Duodenal mucosa (tissue), 2 donors: ENCODE measurements around the gene C1orf159.

Source experiments
- H3K27ac ChIP-seq: one replicate; pipeline ENCODE4 v1.7.0; 2013; ENCODE audit warnings: low read depth, low read length
- H3K27me3 ChIP-seq, 2 donors: one replicate each; pipeline ENCODE4 v1.7.0; 2013; ENCODE audit warnings: low read length in 2 of 2, control low read depth in 1 of 2; ENCODE audit not compliant: insufficient read depth in 2 of 2, control insufficient read depth in 1 of 2
- H3K36me3 ChIP-seq, 2 donors: one replicate each; pipeline ENCODE4 v1.7.0; 2013; ENCODE audit warnings: low read length in 2 of 2, control low read depth in 1 of 2; ENCODE audit not compliant: insufficient read depth in 2 of 2, control insufficient read depth in 1 of 2
- H3K4me1 ChIP-seq, 2 donors: one replicate each; pipeline ENCODE4 v1.7.0; 2013; ENCODE audit warnings: low read length in 2 of 2, control low read depth in 1 of 2; ENCODE audit not compliant: insufficient read depth in 2 of 2, control insufficient read depth in 1 of 2
- H3K4me3 ChIP-seq, 2 donors: one replicate each; pipeline ENCODE4 v1.7.0; 2013; ENCODE audit warnings: low read length in 2 of 2, low read depth in 1 of 2
- H3K9ac ChIP-seq, 2 donors: one replicate each; pipeline ENCODE4 v1.7.0; 2013; ENCODE audit warnings: low read length in 2 of 2, low read depth in 1 of 2
- H3K9me3 ChIP-seq, 2 donors: one replicate each; pipeline ENCODE4 v1.7.0; 2013; ENCODE audit warnings: low read length in 2 of 2, control low read depth in 1 of 2; ENCODE audit not compliant: control insufficient read depth in 1 of 2

C1orf159 gene

DNA sequence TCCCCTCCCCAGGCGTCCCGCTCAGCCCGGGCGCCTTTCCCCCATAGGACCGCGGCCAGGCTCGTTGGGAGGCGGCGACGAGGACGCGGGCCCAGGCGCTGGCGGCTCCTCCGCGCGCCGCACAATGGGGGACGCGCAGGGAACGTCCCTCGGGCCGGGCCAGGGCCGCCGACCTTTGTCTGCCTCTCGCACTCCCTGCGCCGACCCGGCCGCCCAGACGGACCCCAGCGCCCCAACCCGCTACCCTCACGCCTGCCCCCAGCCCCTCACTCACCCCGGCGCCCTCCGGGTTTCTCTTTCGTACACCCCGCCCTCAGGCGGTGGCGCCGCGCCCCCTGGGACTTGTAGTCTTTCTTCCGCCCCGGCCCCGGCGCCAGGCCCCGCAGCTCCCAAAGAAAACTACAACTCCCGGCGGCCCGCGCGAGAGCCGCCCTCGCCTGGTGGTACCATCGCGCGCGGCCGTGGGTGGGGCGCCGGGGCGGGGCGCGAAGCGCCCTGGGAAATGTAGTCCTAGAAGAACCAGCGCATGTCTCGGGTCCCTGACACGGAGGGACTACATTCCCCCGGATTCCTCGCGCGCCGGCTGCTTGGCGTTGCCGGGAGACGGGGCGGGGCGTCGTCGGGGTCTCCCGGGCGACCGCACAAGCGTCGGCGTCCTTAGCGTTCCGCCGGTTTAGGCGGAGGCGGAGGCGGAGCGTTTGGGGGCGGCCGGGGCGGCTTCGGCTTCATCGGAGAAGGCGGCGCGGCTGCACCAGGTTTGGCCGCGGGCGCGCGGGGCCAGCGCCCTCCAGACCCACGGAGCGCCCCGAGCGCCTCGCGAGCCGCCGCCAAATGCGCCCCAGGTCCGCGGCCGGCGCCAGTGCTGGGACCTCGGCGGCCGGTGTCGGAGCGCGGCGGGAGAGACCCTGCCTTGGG is at the start of gene C1orf159:
Gene C1orf159, minus strand, starts transcription at position 304 of the 915 bp plus-strand sequence. CDS start 24,546 bp downstream, outside the sequence.
- H3K27me3 ChIP-seq, result peaks cover 5 to 11% of the 10 kb centered on the region in 2 donors
- peaks cover 6 to 7% of the 10 kb centered on the region in 2 donors for H3K9me3 ChIP-seq
- H3K4me3 ChIP-seq, result peak within 1 kb of the TSS; percentile 65 to 73
- peaks cover 0 to 7% of the 10 kb centered on the region in 2 donors for H3K36me3 ChIP-seq
- peak within 1 kb of the TSS; percentile 25 to 43 for H3K9ac ChIP-seq
- H3K27ac ChIP-seq, result no peak within 1 kb of the TSS
- peaks cover 0 to 7% of the 10 kb centered on the region in 2 donors for H3K4me1 ChIP-seq

DNA sequence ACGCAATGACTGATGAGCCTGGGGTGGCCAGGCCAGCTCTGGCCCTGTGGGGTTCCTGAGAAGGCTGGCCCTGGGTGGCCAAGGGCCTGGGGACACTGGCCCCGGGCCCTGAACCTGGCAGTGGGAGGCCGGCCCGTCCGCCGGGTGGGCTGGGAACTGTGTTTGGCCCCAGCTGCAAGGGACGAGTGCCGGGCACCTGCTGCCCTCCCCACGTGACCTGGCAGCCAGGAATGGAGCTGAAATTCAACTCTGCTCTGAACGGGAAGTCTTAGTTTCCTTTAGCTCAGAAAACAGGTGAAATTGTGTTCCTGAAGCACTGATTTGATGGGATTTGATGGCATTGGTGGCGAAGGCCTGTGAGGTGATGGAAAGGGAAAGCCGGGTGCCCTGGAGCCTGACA is 49.6 kb upstream of the C1orf159 start:
- H3K27me3 ChIP-seq, result no peaks in the 10 kb centered on the region
- peak overlapping the region; percentile 93 to 95 for H3K9ac ChIP-seq
- peak overlapping the region; percentile 77 to 85 for H3K4me3 ChIP-seq
- peaks cover 4% of the 10 kb centered on the region in 2 donors for H3K36me3 ChIP-seq
- H3K9me3 ChIP-seq, result no peaks in the 10 kb centered on the region
- H3K4me1 ChIP-seq, result peaks cover 3 to 10% of the 10 kb centered on the region in 2 donors
- peak overlapping the region; percentile 22 for H3K27ac ChIP-seq

DNA sequence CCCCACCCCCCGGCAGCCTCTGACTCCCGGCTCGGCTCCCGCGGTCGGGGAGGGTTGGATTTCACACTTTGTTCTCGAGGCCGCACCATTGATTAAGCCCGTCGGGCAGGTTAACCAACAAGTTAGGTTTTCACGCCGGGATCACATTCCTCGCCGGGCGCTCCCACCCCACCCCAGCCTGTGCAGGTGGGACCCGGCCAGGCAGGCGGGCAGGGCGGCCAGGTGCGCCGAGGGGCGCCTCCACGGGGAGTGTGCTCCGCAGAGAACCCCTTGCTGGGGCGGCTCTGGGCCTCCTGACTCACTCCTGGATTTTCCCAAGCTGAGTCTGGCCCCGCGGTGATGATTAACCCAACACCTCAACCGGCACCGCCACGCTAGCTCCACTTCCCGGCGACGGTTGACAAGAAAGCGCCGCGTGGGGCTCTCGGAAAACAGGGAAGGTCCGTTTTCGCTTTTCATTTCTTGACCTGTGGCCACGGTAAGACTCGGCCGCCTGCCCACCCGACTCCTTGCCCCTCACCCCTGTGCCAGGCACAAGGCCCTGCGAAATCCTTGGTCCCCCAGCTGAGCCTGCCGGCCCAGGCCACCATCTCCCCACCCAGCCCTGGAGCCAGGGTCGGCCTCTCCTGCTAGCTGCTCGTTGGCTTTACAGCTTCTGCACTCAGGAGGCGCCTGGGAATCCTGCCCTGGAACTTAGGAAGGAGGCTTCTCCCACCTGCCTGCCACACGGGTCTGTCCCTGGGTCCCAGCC is 49.0 kb upstream of the C1orf159 start:
- peak overlapping the region; percentile 93 to 95 for H3K9ac ChIP-seq
- H3K27ac ChIP-seq, result peak overlapping the region; percentile 92
- peaks cover 4% of the 10 kb centered on the region in 2 donors for H3K36me3 ChIP-seq
- H3K4me3 ChIP-seq, result peak overlapping the region; percentile 77 to 85
- H3K9me3 ChIP-seq, result no peaks in the 10 kb centered on the region
- no peaks in the 10 kb centered on the region for H3K27me3 ChIP-seq
- H3K4me1 ChIP-seq, result peaks cover 8 to 14% of the 10 kb centered on the region in 2 donors

DNA sequence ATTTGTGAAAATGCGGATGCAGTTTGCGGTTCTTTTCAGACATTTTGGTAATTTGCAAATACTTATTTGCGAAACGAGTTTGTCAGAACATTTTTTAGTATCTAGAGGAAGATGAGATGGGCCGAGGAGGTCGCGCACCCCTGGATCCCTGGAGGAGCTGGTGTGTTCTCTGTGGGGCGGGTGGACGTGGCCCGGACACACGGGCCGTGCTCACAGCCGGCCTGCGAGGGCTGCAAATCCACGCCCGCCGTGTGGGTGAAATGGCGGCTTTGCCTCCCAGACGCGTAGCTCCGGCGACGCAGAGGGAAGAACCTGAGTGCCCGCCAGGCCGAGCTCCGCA is 48.4 kb upstream of the C1orf159 start:
- Histone ChIP-seq H3K9me3 (no peaks in the 10 kb centered on the region), H3K9ac (peak overlapping the region; percentile 93 to 95), H3K4me1 (peaks cover 13 to 18% of the 10 kb centered on the region in 2 donors), H3K36me3 (peaks cover 0 to 4% of the 10 kb centered on the region in 2 donors), H3K27ac (peak overlapping the region; percentile 92), H3K27me3 (no peaks in the 10 kb centered on the region), H3K4me3 (peak overlapping the region; percentile 77 to 85)

DNA sequence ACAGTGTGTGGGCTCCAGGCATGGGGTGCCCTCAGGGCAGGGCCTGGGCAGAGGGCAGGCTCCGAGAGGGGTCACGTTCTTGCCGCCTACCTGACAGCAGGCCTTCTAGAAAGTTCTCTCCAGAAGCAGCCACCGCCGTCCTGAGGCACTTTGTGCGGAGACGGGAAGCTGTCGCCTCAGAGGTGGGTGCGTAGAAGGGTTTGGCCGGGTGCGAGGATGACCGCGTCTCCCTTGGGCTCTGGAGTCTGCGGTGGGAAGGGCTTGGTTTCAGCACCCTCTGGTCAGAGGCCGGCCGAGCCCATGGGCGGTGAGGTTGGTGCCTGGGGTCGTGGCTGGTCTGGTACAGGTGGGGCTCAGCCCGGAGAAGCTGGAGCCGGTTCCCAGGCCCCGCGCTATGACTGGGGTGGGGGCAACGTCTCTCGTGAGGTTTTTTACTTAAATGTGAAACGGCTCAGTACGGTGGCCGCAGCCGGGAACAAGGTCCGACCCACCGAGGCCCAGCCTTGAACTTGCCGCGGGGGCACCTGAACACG is 47.7 kb upstream of the C1orf159 start:
- Histone ChIP-seq H3K4me1 (peaks cover 19 to 25% of the 10 kb centered on the region in 2 donors), H3K36me3 (peaks cover 0 to 4% of the 10 kb centered on the region in 2 donors), H3K27me3 (no peaks in the 10 kb centered on the region), H3K4me3 (peak overlapping the region; percentile 77 to 85), H3K27ac (peak overlapping the region; percentile 92), H3K9me3 (no peaks in the 10 kb centered on the region), H3K9ac (peak overlapping the region; percentile 93 to 95)

DNA sequence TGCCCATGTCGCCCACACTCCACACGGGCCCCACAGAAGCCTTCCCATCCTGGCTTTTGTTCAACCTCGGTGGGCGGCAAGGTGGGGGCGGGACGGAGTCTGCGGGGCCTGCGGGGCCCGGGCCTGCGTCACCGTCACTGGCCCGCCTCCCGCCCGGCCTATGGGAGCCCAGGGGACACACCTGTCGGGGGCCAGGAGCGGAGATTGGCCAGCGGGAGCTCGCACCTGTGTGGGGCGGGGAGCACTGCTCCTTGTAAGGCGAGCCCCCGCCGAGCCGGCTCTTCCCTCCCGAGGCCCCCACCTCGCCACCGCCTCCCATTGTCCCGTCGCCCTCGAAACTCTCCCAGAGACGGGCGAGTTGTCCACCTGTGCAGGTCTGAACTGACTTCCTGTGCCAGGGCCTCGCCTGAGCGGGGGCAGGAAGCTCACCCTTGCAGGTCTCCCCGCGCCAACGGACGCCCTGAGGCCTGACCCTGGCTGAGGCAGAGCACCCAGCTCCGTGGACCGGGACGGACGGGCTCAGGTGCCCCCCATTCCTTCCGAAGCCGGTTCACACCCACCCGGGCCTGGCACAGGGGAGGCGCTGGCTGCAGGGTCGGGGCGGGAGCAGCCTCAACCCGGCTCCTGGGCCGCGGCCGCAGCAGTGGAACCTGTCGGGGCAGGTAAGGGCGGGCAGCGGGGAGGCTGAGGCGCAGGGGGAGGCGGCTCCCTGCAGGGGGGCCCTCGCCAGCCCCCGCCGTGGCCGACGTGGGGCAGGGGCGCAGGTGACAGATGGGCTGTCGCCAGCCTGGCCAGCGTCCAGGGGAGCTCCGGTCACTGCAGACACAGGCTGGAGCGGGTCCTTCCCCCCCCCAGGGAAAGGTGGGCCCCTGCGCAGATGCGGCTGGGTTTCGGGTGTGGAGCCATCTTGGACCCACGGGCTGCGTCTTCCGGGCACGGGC is 47.0 kb upstream of the C1orf159 start:
- Histone ChIP-seq H3K36me3 (no peaks in the 10 kb centered on the region), H3K4me3 (peak overlapping the region; percentile 77 to 85), H3K27me3 (no peaks in the 10 kb centered on the region), H3K27ac (peak overlapping the region; percentile 92), H3K4me1 (peaks cover 20 to 30% of the 10 kb centered on the region in 2 donors), H3K9me3 (no peaks in the 10 kb centered on the region), H3K9ac (peak overlapping the region; percentile 93 to 95)

DNA sequence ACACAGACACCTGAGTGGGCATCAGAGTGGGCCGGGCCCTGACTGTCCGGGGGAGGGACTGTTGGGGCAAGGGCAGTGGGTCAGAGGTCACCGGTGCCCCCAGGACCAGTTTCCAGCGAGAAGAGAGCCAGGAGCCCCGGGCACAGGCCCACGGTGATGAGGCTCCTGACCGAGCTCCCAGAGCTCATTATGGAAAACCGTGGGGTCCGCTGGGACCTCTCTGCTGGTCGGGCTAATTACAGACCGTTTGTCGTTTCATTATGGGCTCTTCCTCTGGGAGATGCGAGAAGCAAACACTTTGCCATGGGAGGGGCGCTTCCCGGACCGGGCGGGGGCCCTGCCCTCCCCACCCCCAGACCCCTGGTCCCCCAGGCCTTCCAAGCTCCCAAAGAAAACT is 45.8 kb upstream of the C1orf159 start:
- H3K27me3 ChIP-seq, result no peaks in the 10 kb centered on the region
- peak overlapping the region in 1 of 2 donors; percentile 35 for H3K4me3 ChIP-seq
- peaks cover 23 to 25% of the 10 kb centered on the region in 2 donors for H3K4me1 ChIP-seq
- no peaks in the 10 kb centered on the region for H3K9me3 ChIP-seq
- peak overlapping the region; percentile 70 for H3K27ac ChIP-seq
- H3K36me3 ChIP-seq, result no peaks in the 10 kb centered on the region
- H3K9ac ChIP-seq, result peak overlapping the region in 1 of 2 donors; percentile 65

DNA sequence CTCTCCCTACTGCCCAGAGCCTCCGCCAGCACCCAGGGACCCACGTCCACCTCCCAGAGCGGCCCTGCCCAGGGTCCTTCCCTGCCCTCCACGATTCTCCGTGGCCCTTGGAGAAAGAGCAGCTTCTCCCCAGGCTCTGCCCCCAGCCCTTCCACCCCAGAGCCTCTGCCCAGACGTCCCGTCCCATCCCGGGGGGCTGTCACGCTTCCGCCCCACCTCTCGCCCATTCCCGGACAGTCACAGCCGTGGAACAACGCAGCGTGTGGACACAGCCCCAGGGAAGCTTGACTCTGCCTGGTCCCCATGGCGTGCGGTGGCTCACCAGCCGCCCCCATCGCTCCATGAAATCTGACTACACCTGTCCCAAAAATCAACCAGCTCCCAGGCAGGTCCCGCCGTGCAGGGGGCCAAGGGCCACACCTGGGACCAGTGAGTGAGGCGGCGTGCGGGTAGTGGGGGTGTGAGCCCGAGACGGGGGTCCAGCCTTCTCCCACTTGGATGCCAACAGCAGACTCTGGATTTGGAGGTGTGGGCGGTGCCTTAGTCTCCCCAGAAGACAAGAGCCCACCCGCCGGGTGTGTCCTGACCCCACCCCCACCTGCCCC is 45.3 kb upstream of the C1orf159 start:
- Histone ChIP-seq H3K9me3 (no peaks in the 10 kb centered on the region), H3K4me3 (no peak overlapping the region), H3K4me1 (peaks cover 24 to 26% of the 10 kb centered on the region in 2 donors), H3K27ac (no peak overlapping the region), H3K9ac (peak overlapping the region in 1 of 2 donors; percentile 65), H3K36me3 (no peaks in the 10 kb centered on the region), H3K27me3 (no peaks in the 10 kb centered on the region)
